ENCODE measurements around the gene ERRFI1. TPM values are rescaled to one million over a fixed set of nuclear protein-coding genes. Genes with fewer than 3 reads are reported as not detected.

ERRFI1 gene
- total and polyA plus RNA-seq, 10 of the 15 experiments (the other 5 are each of a cell fraction or from before 2014, with no cell fraction given), result 0.90 to 6.5 (median 3.1) TPM

DNA sequence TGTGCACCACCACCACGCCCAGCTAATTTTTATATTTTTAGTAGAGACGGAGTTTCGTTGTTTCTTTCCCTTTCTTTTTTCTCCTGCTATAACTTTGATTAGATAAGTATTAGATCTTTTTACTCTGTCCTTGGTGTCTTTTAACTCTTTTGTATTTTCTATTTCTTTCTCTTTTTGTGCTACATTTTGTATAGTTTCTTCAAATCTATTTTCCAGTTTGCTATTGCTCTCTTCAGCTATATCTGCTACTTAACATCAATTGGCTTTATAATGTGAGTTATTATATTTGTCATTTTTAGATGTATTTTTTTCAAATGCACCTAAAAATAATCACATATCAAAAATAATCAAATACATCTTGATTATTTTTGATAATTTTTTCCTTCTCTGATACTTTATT lies 16.0 kb upstream of the ERRFI1 start (continued):
- TF ChIP-seq, protein P1, sequence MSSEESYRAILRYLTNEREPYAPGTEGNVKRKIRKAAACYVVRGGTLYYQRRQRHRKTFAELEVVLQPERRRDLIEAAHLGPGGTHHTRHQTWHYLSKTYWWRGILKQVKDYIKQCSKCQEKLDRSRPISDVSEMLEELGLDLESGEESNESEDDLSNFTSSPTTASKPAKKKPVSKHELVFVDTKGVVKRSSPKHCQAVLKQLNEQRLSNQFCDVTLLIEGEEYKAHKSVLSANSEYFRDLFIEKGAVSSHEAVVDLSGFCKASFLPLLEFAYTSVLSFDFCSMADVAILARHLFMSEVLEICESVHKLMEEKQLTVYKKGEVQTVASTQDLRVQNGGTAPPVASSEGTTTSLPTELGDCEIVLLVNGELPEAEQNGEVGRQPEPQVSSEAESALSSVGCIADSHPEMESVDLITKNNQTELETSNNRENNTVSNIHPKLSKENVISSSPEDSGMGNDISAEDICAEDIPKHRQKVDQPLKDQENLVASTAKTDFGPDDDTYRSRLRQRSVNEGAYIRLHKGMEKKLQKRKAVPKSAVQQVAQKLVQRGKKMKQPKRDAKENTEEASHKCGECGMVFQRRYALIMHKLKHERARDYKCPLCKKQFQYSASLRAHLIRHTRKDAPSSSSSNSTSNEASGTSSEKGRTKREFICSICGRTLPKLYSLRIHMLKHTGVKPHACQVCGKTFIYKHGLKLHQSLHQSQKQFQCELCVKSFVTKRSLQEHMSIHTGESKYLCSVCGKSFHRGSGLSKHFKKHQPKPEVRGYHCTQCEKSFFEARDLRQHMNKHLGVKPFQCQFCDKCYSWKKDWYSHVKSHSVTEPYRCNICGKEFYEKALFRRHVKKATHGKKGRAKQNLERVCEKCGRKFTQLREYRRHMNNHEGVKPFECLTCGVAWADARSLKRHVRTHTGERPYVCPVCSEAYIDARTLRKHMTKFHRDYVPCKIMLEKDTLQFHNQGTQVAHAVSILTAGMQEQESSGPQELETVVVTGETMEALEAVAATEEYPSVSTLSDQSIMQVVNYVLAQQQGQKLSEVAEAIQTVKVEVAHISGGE (CRISPR knock-in tag; IDR thresholded peaks at IDR 0.05), result no peak
- TF ChIP-seq MEF2A (IDR thresholded peaks at IDR 0.05; ENCODE audit: insufficient read depth, low read depth, low read length) (no peak), BRCA1 (IDR thresholded peaks at IDR 0.05; ENCODE audit: low read depth, low read length) (no peak), PAX5 (IDR thresholded peaks at IDR 0.05; ENCODE audit: borderline replicate concordance, low read depth, low read length) (no peak), CHD4 (IDR thresholded peaks at IDR 0.05) (no peak), ZNF217 (IDR thresholded peaks at IDR 0.05) (no peak)
- TF ChIP-seq, protein P2, sequence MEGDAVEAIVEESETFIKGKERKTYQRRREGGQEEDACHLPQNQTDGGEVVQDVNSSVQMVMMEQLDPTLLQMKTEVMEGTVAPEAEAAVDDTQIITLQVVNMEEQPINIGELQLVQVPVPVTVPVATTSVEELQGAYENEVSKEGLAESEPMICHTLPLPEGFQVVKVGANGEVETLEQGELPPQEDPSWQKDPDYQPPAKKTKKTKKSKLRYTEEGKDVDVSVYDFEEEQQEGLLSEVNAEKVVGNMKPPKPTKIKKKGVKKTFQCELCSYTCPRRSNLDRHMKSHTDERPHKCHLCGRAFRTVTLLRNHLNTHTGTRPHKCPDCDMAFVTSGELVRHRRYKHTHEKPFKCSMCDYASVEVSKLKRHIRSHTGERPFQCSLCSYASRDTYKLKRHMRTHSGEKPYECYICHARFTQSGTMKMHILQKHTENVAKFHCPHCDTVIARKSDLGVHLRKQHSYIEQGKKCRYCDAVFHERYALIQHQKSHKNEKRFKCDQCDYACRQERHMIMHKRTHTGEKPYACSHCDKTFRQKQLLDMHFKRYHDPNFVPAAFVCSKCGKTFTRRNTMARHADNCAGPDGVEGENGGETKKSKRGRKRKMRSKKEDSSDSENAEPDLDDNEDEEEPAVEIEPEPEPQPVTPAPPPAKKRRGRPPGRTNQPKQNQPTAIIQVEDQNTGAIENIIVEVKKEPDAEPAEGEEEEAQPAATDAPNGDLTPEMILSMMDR (IDR thresholded peaks at IDR 0.05 in 2 of 3, conservative IDR thresholded peaks at IDR 0.05 in 1 of 3; ENCODE audit: control insufficient read depth in 2 of 3, extremely low read depth in 1 of 3, insufficient read depth in 1 of 3, low read depth in 3 of 3, low read length in 3 of 3), result no peak
- TF ChIP-seq, protein P3, sequence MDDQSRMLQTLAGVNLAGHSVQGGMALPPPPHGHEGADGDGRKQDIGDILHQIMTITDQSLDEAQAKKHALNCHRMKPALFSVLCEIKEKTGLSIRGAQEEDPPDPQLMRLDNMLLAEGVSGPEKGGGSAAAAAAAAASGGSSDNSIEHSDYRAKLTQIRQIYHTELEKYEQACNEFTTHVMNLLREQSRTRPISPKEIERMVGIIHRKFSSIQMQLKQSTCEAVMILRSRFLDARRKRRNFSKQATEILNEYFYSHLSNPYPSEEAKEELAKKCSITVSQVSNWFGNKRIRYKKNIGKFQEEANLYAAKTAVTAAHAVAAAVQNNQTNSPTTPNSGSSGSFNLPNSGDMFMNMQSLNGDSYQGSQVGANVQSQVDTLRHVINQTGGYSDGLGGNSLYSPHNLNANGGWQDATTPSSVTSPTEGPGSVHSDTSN (IDR thresholded peaks at IDR 0.05; ENCODE audit: insufficient replicate concordance, low read depth, low read length), result no peak
- TF ChIP-seq, protein P4, sequence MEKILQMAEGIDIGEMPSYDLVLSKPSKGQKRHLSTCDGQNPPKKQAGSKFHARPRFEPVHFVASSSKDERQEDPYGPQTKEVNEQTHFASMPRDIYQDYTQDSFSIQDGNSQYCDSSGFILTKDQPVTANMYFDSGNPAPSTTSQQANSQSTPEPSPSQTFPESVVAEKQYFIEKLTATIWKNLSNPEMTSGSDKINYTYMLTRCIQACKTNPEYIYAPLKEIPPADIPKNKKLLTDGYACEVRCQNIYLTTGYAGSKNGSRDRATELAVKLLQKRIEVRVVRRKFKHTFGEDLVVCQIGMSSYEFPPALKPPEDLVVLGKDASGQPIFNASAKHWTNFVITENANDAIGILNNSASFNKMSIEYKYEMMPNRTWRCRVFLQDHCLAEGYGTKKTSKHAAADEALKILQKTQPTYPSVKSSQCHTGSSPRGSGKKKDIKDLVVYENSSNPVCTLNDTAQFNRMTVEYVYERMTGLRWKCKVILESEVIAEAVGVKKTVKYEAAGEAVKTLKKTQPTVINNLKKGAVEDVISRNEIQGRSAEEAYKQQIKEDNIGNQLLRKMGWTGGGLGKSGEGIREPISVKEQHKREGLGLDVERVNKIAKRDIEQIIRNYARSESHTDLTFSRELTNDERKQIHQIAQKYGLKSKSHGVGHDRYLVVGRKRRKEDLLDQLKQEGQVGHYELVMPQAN (conservative IDR thresholded peaks at IDR 0.05), result no peak

Measured in GM12878 (cell line).